Activated naive CD4-positive, alpha-beta T cell treated with anti-CD3 and anti-CD28 coated beads for 36 hours (primary cell): ENCODE measurements around the gene DIPK1A. TPM values are rescaled to one million over a fixed set of nuclear protein-coding genes. Genes with fewer than 3 reads are reported as not detected.

Source experiments
- CTCF ChIA-PET: fragments of 350-600 bp; sonication (Branson Sonifier 250); formaldehyde crosslinking; loops from one replicate; lab custom pipeline; 2021; ENCODE audit warnings: antibody characterized with exemption; lab: Charles Lee
- DNase-seq: peaks from one replicate; pipeline ENCODE4 v3.0.0-alpha.2; 2020
- H3K27ac Mint-ChIP-seq: one replicate; pipeline ENCODE4 v1.8.0; 2021; ENCODE audit warnings: mild to moderate bottlenecking, mixed read lengths
- H3K27me3 Mint-ChIP-seq: one replicate; pipeline ENCODE4 v1.8.0; 2021; ENCODE audit warnings: low read depth, mixed read lengths
- H3K36me3 Mint-ChIP-seq: one replicate; pipeline ENCODE4 v1.8.0; 2021; ENCODE audit warnings: low read depth, mixed read lengths
- H3K4me1 Mint-ChIP-seq: one replicate; pipeline ENCODE4 v1.8.0; 2021; ENCODE audit warnings: low read depth, mixed read lengths
- H3K4me3 Mint-ChIP-seq: one replicate; pipeline ENCODE4 v1.8.0; 2021; ENCODE audit warnings: mild to moderate bottlenecking, moderate library complexity, mixed read lengths
- H3K9me3 Mint-ChIP-seq: one replicate; pipeline ENCODE4 v1.8.0; 2021; ENCODE audit warnings: mixed read lengths
- intact Hi-C: fragments of 100-400 bp; cut with micrococcal nuclease; formaldehyde crosslinking; loops from one replicate; pipeline ENCODE4 v1.15.1; 2023
- total RNA-seq, 2 experiments: library from RNA; stranded (reverse); gene quantifications; one replicate each; pipeline ENCODE4 v1.2.3, GENCODE V29; 2021

The DIPK1A gene
- total RNA-seq, 2 experiments from 2014 or later: 4.5 to 5.0 TPM

- Mint-ChIP-seq H3K36me3 (peaks cover 62% of the 10 kb centered on the region), H3K4me3 (no peak overlapping the region), H3K27me3 (no peaks in the 10 kb centered on the region), H3K4me1 (peaks cover 29% of the 10 kb centered on the region), H3K27ac (peak overlapping the region; percentile 72), H3K9me3 (no peaks in the 10 kb centered on the region)
- intact Hi-C loops: loop anchor here (1.0 kb wide), 1 partner anchor 10 kb away; the partner anchor contains the start of gene RPL5
- DNase-seq: no peak
- CTCF ChIA-PET: interaction anchor here (0.6 to 2.6 kb wide), 6 partner anchors 10 to 528 kb away, joined by 4 to 10 read pairs (median 4); partner anchors contain the start of gene RPL5
These were observed 118.9 kb downstream of the DIPK1A start for GRCh38 chr1:92842082-92843045.

- Mint-ChIP-seq H3K36me3 (peaks cover 72% of the 10 kb centered on the region), H3K27ac (no peak overlapping the region), H3K4me1 (peaks cover 47% of the 10 kb centered on the region), H3K9me3 (no peaks in the 10 kb centered on the region), H3K27me3 (no peaks in the 10 kb centered on the region), H3K4me3 (no peak overlapping the region)
- CTCF ChIA-PET: interaction anchor here (0.7 to 4.0 kb wide), 2 partner anchors 9 to 18 kb away, joined by 3 to 19 read pairs; partner anchors contain the start of gene RPL5
- DNase-seq: no peak
- intact Hi-C loops: no loop called here
These were observed 120.7 kb downstream of the DIPK1A start for GRCh38 chr1:92840600-92840999.

DNA sequence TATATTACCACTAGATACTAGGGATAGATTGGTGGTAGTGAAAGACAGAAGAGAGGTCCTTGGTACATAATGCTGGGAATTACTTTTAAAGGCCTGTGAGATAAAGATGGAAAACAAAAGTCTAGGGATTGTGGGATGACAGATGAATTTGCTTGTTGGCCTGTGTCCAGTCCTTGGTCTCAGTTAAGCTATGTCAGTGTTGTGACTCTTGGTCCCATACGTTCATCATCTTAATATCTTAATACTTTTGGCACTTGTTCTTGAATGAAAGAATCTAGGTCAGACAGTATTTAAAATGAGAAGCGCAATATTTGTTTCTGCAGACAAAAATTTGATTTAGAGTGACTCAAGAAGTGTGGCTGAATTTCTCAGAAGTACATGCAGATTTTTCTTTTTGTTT, 121.8 kb downstream of the DIPK1A start:
- intact Hi-C loops: loop anchor here (10.0 kb wide), 1 partner anchor 1335 kb away; the partner anchor contains the start of gene CDC7
- DNase-seq: no peak
- Mint-ChIP-seq H3K27me3 (no peaks in the 10 kb centered on the region), H3K36me3 (peaks cover 84% of the 10 kb centered on the region), H3K4me1 (peaks cover 58% of the 10 kb centered on the region), H3K9me3 (no peaks in the 10 kb centered on the region), H3K27ac (peak overlapping the region; percentile 68), H3K4me3 (no peak overlapping the region)
- CTCF ChIA-PET: interaction anchor here (0.6 to 4.0 kb wide), 3 partner anchors 19 to 843 kb away, joined by 5 to 19 read pairs (median 5); no protein-coding TSS in a partner anchor

DNA sequence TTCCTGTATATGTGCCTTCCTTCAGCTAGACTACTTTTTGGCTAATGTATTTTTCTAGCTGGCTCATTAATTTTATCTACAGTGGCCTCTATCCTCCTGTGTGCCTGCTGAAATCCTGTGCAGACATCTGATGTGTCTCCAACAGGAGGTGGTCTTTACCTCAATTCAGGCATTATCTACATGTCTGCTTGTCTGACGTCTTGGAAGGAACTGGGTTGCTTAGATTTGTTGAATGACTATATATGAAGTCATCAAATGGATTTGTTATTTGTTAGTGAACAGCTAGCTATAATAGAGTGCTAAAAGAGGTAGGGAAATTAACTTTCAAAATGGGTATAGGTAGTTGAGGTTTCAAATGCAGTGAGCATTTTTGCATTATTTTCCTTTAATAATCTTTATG, 122.7 kb downstream of the DIPK1A start:
- Mint-ChIP-seq H3K4me3 (peak overlapping the region; percentile 27), H3K36me3 (peaks cover 84% of the 10 kb centered on the region), H3K9me3 (no peaks in the 10 kb centered on the region), H3K27me3 (no peaks in the 10 kb centered on the region), H3K4me1 (peaks cover 68% of the 10 kb centered on the region), H3K27ac (peak overlapping the region; percentile 99)
- CTCF ChIA-PET: interaction anchor here (0.8 to 4.0 kb wide), 5 partner anchors 18 to 122 kb away, joined by 3 to 19 read pairs (median 3); no protein-coding TSS in a partner anchor
- DNase-seq: no peak
- intact Hi-C loops: loop anchor here (10.0 kb wide), 1 partner anchor 1334 kb away; the partner anchor contains the start of gene CDC7

GRCh38 chr1:92837062-92837461, 124.2 kb downstream of the DIPK1A start:
- H3K4me3 Mint-ChIP-seq: peak overlapping the region; percentile 28
- H3K9me3 Mint-ChIP-seq: no peaks in the 10 kb centered on the region
- intact Hi-C loops: loop anchor here (10.0 kb wide), 1 partner anchor 1332 kb away; the partner anchor contains the start of gene CDC7
- H3K27ac Mint-ChIP-seq: peak overlapping the region; percentile 99
- H3K27me3 Mint-ChIP-seq: no peaks in the 10 kb centered on the region
- DNase-seq: no peak
- CTCF ChIA-PET: interaction anchor here (1.0 to 4.0 kb wide), 2 partner anchors 21 to 156 kb away, joined by 3 to 19 read pairs; no protein-coding TSS in a partner anchor
- peaks cover 91% of the 10 kb centered on the region for H3K36me3 Mint-ChIP-seq
- H3K4me1 Mint-ChIP-seq: peaks cover 71% of the 10 kb centered on the region

- Mint-ChIP-seq H3K9me3 (no peaks in the 10 kb centered on the region), H3K27ac (peak overlapping the region; percentile 99), H3K36me3 (peaks cover 77% of the 10 kb centered on the region), H3K4me3 (peak overlapping the region; percentile 98), H3K27me3 (no peaks in the 10 kb centered on the region), H3K4me1 (peaks cover 63% of the 10 kb centered on the region)
- intact Hi-C loops: loop anchor here (5.0 to 10.0 kb wide), 7 partner anchors 87 to 1330 kb away; partner anchors contain the start of genes CDC7 and GFI1
- CTCF ChIA-PET: interaction anchor here (0.9 to 1.1 kb wide), 2 partner anchors 25 to 159 kb away, joined by 3 read pairs; no protein-coding TSS in a partner anchor
- no peak for DNase-seq
These were observed 126.6 kb downstream of the DIPK1A start for GRCh38 chr1:92834617-92835016.

DNA sequence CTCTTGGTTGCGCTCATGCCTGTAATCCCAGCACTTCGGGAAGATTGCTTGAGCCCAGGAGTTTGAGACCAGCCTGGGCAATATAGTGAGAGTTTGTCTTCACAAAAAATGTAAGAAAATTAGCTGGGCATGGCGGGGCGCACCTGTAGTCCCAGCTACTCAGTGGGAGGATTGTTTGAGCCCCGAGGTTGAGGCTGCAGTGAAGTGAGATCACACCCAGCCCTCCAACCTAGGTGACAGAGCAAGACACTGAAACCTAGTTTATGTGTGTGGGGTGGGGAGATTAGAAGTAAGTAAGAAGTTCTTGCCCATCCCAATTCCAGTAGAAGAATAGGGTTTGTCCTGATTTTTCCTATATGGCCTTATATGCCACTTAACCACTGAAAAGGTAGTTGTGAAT, 127.4 kb downstream of the DIPK1A start:
- peaks cover 70% of the 10 kb centered on the region for H3K36me3 Mint-ChIP-seq
- CTCF ChIA-PET: no interaction called here
- H3K27me3 Mint-ChIP-seq: no peaks in the 10 kb centered on the region
- peak overlapping the region; percentile 99 for H3K27ac Mint-ChIP-seq
- peak overlapping the region; percentile 98 for H3K4me3 Mint-ChIP-seq
- peaks cover 56% of the 10 kb centered on the region for H3K4me1 Mint-ChIP-seq
- H3K9me3 Mint-ChIP-seq: no peaks in the 10 kb centered on the region
- intact Hi-C loops: loop anchor here (2.0 to 10.0 kb wide), 8 partner anchors 87 to 1329 kb away; partner anchors contain the start of genes CDC7 and GFI1
- peak; percentile 26 for DNase-seq

- Mint-ChIP-seq H3K27ac (peak overlapping the region; percentile 99), H3K4me3 (peak overlapping the region; percentile 98), H3K27me3 (no peaks in the 10 kb centered on the region), H3K9me3 (no peaks in the 10 kb centered on the region), H3K36me3 (peaks cover 58% of the 10 kb centered on the region), H3K4me1 (peaks cover 44% of the 10 kb centered on the region)
- DNase-seq: no peak
- intact Hi-C loops: loop anchor here (1.0 to 10.0 kb wide), 11 partner anchors 11 to 1328 kb away; partner anchors contain the start of genes CDC7, GFI1 and MTF2
- CTCF ChIA-PET: interaction anchor here (0.9 to 2.6 kb wide), 11 partner anchors 9 to 246 kb away, joined by 3 to 22 read pairs (median 5); partner anchors contain the start of genes DIPK1A and MTF2
These were observed 128.6 kb downstream of the DIPK1A start for GRCh38 chr1:92832537-92833114.

GRCh38 chr1:92831762-92832536, 129.3 kb downstream of the DIPK1A start, which contains the start of gene RPL5:
RPL5 (plus strand) TSS chr1:92832040; CDS start chr1:92832115, 75 bp downstream.
- peaks cover 38% of the 10 kb centered on the region for H3K4me1 Mint-ChIP-seq
- no peaks in the 10 kb centered on the region for H3K9me3 Mint-ChIP-seq
- H3K27me3 Mint-ChIP-seq: no peaks in the 10 kb centered on the region
- peak within 1 kb of the TSS; percentile 99 for H3K27ac Mint-ChIP-seq
- peak within 1 kb of the TSS; percentile 98 for H3K4me3 Mint-ChIP-seq
- DNase-seq: peak; percentile 98
- intact Hi-C loops: loop anchor here (1.0 to 10.0 kb wide), 15 partner anchors 11 to 1327 kb away; partner anchors contain the start of genes CDC7, GFI1 and MTF2
- CTCF ChIA-PET: interaction anchor here (0.6 to 2.6 kb wide), 20 partner anchors 8 to 318 kb away, joined by 3 to 22 read pairs (median 4); partner anchors contain the start of genes DIPK1A and MTF2
- H3K36me3 Mint-ChIP-seq: peaks cover 52% of the 10 kb centered on the region

DNA sequence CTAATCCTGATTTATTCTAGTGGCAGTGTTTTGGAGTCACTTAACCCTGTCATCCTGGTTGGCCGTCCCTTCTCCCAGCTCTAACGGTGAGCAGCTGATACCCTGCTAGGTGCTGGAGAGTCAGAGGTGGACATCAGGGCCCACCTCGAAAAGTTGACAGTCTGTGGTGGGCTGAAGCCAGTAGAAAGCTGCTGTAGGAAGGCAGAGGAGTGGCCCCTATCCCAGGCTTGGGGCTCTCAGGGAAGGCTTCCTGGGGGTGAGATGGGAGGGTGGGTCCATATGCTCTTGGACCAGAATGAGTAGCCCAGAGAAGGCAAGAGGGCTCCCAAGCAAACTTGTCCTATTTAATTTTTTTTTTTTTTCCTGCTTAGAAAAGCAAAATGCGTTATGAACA, 129.9 kb downstream of the DIPK1A start:
- CTCF ChIA-PET: interaction anchor here (0.6 to 2.6 kb wide), 16 partner anchors 9 to 319 kb away, joined by 3 to 22 read pairs (median 4); partner anchors contain the start of genes DIPK1A and MTF2
- DNase-seq: no peak
- Mint-ChIP-seq H3K4me3 (peak overlapping the region; percentile 98), H3K36me3 (peaks cover 46% of the 10 kb centered on the region), H3K9me3 (no peaks in the 10 kb centered on the region), H3K27ac (no peak overlapping the region), H3K4me1 (peaks cover 32% of the 10 kb centered on the region), H3K27me3 (no peaks in the 10 kb centered on the region)
- intact Hi-C loops: loop anchor here (1.0 to 10.0 kb wide), 11 partner anchors 47 to 1327 kb away; partner anchors contain the start of genes CDC7 and GFI1
